GM12873 (cell line): ENCODE data around the gene MED25.

Experiments used
- TF ChIP-seq, protein P1 (sequence below): IDR thresholded peaks from 2 replicates; pipeline ENCODE4 v1.5.1; 2012; ENCODE audit warnings: low read depth, mild to moderate bottlenecking, moderate library complexity, low read length, control low read depth; ENCODE audit not compliant: insufficient read depth; ENCODE audit errors: missing control alignments

The MED25 gene

DNA sequence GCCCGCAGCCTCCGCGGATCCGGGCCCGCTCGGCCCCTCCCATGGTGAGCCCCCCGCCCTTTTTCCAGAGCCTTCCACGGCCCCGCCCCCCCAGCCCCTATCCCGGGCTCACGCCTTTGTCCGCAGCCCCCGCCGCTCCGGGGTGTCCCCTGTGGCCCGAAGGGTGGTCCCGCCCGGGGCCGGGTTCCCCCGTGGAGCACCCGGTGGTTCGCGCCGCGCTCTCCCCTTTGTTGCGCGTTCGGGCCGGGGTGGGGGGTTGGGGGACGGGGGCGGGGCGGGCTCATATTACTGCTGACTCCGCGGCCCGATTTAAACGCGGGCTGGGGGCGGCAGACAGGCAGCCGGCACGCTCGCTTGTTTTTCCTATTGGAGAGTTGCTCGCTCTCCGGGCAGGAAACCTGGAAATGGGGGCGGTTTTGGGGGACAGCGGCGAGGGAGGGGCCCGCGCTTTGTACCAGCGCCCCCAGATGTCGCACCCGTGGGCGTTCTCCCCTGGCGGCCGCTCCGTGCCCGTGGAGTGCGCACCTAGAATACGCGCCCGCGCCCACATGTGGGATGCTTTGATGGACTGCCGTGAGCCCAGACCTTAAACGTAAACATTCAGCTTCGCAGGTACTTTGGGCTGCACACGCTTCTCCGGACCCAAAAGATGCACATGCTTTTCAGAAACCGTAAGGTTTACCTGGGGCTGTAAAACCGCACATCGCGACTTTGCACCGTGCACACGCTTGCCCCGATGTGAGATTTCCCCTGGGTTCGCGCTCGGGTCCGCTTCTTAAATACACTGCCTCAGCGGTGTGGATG lies 33.6 kb downstream of the MED25 start:
- TF ChIP-seq, protein P1, sequence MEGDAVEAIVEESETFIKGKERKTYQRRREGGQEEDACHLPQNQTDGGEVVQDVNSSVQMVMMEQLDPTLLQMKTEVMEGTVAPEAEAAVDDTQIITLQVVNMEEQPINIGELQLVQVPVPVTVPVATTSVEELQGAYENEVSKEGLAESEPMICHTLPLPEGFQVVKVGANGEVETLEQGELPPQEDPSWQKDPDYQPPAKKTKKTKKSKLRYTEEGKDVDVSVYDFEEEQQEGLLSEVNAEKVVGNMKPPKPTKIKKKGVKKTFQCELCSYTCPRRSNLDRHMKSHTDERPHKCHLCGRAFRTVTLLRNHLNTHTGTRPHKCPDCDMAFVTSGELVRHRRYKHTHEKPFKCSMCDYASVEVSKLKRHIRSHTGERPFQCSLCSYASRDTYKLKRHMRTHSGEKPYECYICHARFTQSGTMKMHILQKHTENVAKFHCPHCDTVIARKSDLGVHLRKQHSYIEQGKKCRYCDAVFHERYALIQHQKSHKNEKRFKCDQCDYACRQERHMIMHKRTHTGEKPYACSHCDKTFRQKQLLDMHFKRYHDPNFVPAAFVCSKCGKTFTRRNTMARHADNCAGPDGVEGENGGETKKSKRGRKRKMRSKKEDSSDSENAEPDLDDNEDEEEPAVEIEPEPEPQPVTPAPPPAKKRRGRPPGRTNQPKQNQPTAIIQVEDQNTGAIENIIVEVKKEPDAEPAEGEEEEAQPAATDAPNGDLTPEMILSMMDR: no peak

DNA sequence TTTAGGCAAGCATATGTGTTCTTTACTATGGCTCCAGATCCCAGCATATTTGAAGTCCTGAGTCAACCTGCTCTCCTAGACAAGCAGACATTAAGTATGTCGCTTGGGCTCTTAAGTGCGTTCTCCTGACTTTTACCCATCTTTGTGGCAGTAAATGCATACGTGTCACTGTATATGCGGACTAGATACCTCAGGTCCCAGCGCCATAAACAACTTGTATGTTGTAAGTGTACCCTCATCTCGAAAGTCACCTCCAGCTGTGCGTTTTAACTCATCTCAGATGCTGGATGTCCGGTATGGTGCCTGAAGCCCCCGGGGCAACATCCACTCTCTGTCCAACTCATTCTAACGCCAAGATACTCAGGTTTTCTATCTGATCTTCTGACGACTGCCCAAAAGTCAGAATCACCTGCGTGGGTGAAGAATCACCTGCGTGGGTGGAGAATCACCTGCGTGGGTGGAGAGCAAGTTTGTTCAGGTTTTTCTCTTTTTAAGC lies 34.6 kb downstream of the MED25 start:
- TF ChIP-seq, protein P1: no peak

DNA sequence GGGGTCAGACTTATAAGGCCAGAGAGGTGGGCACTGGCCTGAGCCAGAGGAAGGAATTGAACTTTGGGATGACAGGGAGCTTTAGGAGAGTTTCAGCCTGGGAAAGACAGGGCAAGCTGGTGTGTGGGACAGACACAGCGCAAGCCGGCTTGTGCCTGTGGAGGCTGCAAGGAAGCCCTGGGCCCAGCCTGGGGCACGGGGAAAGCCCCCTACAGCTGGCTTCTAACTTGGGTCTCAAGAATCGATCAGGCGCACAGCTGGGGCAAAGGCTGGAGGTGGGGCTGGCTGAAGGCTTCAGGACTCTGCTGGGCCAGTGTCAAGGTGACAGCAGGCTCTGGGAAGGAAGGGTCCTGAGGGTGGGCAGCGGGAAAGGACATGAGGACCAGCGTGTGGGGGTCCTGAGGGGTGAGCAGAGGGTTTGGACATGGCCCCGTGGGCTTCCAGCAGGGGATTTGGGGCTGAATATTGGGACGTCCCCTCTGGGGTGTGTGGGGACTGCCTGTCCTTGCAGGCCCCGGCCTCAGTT lies 35.8 kb downstream of the MED25 start:
- TF ChIP-seq, protein P1: no peak

DNA sequence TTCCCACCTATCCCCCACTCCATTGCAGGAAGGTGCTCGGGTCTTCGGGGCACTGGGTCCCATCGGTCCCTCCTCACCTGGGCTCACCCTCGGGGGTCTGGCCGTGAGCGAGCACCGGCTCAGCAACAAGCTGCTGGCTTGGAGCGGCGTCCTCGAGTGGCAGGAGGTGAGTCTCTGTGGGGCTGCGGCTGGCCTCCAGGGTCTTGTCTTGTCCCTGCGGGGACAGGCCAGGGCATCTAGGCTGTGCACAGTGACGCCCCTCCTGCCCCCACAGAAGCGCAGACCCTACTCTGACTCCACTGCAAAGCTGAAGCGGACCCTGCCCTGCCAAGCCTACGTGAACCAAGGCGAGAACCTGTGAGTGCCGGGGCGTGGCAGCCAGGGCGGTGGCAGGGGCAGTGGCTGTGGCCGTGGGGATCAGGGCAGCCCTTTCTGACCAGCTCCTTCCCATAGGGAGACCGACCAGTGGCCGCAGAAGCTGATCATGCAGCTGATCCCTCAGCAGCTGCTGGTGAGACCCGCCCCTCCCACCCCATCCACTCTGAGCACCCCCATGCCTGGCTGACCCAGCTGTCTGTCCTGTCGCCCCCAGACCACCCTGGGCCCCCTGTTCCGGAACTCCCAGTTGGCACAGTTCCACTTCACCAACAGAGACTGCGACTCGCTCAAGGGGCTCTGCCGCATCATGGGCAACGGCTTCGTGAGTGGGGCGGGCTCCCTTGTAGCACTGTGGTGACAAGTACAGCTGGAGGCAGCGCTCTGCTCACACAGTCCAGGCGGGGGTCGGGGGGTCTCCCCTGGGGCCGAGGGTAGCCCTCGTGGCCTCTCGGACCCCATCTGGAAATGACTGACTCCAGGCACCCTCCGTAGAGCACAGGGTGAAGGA lies 36.5 kb downstream of the MED25 start:
- TF ChIP-seq, protein P1: no peak

DNA sequence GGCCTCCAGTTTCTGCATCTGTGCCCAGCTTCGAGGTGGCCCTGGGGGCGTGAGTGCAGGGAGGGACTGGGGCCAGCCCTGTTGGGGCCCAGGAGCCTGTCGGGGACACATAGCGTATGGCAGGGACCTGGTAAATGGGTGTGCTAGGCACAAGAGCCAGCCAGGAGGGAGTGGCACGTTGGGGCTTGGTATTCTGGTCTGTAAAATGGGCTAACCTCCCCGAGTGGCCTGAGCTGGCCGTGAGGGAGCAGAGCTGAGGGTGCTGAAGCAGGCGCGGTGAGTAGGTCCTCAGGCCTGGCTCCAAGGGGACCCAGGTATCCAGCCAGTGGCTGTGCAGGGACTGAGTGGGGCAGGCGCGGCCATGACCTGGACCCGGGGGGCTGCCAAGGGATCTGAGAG lies 37.2 kb downstream of the MED25 start:
- TF ChIP-seq, protein P1: no peak

DNA sequence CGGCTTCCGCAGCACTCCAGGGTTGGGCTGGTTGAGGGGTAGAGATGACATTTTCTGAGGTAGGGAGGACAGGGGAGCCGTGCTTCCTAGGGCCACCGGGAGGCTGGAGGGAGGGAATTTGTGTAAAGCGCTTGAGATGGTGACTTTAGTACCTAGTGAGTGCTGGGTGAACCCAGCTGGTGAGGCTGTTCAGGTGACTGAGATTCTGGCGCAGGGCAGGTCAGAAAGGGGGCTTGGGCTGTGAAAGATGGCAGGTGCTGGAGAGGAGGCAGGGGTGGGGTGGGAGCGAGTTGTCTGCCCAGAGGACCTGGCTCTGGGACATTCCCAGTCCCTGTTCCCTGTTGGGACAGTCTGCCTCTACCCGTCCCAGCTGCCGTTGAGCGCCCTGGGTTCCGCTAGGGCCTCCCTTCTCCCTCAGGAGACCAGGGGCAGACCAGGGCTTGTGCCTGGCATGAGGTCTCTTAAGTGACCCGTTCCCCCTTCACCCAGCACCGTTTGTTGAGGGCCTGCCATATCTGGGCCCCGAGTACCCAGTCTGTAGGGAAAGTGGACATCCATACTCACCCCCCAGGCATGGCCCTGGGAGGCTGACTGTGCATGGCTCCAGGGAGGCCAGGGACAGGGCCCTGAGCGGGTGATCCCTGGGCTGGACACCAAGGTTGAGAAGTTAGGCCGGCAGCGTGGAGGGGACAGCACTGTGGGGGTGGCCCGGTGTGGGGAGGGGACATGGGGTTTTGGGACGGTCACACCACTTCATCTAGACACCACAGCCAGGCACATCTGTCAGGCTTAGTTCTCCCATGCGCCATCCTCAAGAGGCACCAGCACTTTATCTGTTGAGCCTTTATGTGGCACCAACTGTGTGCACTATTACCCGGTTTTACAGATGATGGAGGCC lies 37.8 kb downstream of the MED25 start:
- TF ChIP-seq, protein P1: no peak
